Stimulated activated CD4-positive, alpha-beta T cell treated with anti-CD3 and anti-CD28 coated beads, Interleukin-2, amount 100 ng/mL, for 4 hours (primary cell): Measurements from ENCODE around the gene SMIM28.
"Not testable (repeated sequence)": the region's sequence is repeated elsewhere in the genome, so short reads cannot be mapped to it uniquely, and the experiment has no call there.

Source experiments
- DNase-seq: peaks from one replicate; pipeline ENCODE4 v3.0.0-alpha.2; 2020; ENCODE audit warnings: low read depth

The SMIM28 gene

DNA sequence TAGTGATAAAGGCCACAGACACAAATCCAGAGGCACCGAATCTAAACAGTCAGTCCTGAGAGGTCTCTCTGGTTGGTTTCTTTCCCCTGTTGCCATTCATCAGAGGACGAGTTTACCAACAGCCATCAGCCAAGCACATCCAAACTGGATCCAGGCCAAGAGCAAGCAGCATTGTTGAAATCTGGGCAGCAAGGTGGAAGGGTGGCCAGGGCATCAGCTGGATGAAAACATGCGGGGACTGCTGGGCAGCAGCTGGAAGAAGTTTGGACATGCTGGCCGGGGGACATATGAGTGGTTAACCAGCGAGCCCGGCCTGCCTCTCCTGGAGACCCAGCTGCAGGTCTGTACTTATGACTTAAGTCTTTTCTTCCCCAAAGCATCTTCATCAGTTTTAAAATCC, at the start of gene SMIM28:
TSS of gene SMIM28 (plus strand) at position 62 of the 400 bp plus-strand sequence. CDS start at position 230, 168 bp downstream.
- no peak for DNase-seq

DNA sequence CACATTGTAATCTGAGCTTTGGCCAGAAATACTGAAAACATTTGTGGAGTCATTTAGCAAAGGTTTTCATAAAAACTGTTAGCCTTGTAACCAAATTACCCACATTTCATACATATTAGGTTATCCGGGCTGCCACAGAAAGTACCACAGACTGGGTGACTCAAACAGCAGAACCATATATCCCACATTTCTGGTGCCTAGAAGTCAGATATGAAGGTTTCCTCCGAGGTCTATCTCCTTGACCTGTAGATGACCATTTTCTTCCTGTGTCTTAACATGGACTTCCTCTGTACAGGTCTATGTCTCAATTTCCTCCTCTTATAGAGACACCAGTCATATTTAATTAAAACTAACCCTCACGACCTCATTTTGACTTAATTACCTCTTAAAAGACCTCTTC, 49.5 kb upstream of the SMIM28 start:
- no peak for DNase-seq

DNA sequence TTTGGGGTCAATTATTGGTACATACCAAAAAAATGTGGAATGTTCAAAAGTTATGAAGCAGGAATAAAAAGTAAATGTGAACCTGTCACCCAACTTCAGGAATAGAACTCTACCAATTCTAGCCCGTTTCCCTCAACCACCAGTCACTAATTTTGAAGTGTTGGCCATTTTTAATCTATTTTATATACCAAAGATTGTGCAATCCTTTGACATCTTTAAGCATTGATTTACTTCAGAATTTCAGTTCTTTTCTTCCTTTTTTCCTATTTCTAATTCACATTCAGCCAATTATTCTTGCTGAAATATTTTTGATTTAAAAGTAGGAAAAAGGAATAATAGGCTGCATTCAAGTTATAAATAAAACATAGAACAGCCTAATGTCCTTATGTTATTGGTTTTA, 46.9 kb upstream of the SMIM28 start:
- DNase-seq = no peak

DNA sequence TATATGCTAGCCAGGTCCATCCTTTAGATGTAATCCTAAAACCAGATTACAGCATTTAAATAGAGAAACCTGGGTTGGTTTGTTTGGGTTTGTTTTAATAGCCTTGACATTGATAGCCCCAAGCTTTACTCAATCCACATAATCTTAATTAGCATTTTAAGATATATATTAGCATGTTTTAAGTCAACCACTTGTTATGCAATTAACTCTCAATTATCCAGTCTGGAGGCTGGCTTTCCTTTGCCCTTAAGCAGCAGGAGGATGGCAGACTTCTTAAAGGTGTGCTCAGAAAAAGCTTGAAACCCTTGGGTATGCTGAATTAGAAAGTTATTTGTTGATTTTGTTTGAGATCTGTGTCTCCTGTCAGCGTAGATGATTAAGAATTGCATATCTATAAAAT, 46.3 kb upstream of the SMIM28 start:
- no peak for DNase-seq

DNA sequence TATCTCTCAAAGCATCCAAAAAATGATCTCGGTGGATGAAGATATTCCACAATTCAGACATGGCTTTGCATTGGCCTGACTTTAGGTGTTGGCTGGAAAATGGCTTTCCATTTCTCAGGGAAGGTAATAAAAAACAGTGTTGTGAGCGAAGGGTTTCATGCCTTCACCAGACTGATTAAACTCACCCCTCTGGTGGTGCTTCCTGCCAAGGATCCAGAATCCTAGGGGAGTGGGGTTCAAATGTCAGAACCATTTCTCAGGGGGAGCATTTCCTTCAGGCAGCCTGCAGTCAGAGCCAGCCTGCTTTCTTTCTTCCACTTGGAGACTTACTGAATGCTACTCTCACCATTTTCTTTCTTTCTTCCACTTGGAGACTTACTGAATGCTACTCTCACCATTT, 45.7 kb upstream of the SMIM28 start:
- DNase-seq = no peak

DNA sequence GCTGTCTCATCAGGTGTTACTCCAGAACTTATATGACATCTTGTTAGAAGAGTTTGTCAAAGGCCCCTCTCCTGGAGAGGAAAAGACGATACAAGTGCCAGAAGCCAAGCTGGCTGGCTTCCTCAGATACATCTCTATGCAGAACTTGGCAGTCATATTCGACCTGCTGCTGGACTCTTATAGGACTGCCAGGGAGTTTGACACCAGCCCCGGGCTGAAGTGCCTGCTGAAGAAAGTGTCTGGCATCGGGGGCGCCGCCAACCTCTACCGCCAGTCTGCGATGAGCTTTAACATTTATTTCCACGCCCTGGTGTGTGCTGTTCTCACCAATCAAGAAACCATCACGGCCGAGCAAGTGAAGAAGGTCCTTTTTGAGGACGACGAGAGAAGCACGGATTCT, 43.7 kb upstream of the SMIM28 start:
- DNase-seq = no peak

DNA sequence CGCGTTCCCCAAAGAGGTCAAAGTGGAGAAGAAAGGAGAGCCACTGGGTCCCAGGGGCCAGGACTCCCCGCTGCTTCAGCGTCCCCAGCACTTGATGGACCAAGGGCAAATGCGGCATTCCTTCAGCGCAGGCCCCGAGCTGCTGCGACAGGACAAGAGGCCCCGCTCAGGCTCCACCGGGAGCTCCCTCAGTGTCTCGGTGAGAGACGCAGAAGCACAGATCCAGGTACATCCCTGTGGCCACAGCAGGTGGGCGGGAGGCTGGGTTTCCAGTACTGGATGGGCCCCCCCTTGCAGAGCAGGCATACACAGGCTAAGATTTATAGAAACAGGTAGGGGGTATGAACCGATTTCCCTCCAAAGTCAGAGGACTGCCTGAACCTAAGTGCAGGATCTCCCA, 42.7 kb upstream of the SMIM28 start:
- DNase-seq = no peak

DNA sequence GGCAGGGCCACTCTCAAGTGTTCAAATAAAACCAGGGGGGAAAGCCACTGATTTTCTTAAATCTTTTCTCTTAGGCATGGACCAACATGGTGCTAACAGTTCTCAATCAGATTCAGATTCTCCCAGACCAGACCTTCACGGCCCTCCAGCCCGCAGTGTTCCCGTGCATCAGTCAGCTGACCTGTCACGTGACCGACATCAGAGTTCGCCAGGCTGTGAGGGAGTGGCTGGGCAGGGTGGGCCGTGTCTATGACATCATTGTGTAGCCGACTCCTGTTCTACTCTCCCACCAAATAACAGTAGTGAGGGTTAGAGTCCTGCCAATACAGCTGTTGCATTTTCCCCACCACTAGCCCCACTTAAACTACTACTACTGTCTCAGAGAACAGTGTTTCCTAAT, 41.5 kb upstream of the SMIM28 start:
- DNase-seq = no peak

DNA sequence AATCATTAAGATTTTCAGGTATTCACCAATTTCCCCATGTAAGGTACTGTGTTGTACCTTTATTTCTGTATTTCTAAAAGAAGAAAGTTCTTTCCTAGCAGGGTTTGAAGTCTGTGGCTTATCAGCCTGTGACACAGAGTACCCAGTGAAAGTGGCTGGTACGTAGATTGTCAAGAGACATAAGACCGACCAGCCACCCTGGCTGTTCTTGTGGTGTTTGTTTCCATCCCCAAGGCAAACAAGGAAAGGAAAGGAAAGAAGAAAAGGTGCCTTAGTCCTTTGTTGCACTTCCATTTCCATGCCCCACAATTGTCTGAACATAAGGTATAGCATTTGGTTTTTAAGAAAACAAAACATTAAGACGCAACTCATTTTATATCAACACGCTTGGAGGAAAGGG, 40.6 kb upstream of the SMIM28 start:
- no peak for DNase-seq

DNA sequence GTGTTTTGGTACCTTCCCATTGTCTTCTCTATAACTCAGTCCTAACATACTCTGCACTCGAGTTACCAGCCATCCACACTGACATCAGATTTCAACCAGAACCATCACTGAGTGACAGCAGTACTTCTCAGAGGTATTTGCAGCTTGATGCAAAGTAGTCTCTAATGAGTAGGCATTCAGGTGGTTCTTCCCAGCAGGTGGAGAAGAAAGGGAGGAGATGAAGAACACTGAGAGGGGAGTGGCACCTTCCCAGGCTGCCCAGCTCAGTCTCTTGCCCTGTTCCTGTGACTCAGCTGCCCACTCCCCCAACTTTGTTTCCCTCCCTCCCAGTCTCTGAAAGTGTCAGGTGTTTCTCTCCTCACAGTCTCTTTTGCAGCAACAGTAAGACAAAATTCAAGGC, 38.7 kb upstream of the SMIM28 start:
- DNase-seq = no peak

DNA sequence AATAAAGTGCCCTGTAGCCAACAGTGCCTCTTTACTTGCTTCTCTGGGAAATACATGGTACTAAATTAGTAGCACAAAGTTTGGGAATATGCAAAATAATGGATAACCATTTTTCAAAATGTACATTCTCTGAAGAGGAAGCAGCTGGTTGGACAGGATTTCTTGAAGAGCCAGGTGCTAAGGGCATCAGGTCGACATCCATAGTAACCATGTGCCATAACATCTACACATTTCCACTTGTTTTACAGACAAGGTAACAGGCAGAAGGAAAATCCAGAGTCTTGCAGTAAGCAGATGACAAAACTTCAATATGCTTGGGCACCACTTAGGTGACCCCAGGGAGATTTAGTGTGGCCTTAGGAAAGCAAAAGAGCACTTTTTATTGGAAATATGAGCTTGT, 36.5 kb upstream of the SMIM28 start:
- DNase-seq = no peak

DNA sequence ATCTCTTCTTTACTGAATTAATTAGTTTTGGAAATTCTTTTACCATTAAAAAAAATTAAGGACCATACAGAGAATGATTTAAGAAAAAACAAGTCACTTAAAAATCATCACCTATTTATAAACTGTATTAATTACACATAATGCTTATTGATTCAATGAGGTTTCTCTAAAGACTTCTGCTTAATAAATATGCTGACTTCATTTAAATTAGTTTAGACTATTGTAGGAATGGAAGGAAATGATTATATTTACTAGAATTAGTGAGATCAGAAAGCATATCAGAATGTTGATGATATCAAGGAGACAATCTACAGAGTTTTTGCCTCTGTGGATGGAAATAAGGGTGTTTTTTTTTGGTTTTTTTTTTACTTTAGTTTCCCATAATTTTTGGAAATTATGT, 34.6 kb upstream of the SMIM28 start:
- no peak for DNase-seq

DNA sequence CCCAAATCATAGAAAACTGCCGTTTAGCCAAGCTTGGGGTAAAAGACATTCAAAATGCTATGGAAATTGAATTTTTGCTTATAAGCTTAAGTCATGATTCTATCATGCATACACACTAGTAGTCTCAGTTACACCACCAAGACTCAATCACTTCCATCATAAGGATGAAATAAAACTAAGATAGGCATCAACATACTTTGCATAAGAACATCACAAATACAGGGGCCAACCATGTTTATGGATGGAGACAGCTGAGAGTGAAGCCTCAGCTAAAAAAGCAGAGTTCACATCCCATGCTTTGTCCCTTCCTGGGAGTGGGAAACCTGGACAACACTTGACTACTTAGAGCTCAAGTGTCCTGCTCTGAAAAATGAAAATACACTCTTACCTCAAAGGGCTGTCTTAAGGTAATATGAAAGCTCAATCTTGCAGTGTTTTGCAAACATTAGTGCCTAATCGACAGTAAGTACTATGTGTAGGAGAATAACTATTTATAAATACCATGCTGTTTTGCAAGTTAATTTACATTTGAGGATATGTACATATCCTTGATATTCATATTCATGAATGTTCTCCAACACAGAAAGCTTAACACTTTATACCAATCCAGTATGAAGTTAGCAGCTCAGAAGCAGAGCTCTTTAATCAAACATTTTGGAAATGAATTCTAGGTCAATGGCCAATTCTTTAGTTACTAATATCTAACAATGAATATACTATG, 32.0 kb upstream of the SMIM28 start:
- no peak for DNase-seq

DNA sequence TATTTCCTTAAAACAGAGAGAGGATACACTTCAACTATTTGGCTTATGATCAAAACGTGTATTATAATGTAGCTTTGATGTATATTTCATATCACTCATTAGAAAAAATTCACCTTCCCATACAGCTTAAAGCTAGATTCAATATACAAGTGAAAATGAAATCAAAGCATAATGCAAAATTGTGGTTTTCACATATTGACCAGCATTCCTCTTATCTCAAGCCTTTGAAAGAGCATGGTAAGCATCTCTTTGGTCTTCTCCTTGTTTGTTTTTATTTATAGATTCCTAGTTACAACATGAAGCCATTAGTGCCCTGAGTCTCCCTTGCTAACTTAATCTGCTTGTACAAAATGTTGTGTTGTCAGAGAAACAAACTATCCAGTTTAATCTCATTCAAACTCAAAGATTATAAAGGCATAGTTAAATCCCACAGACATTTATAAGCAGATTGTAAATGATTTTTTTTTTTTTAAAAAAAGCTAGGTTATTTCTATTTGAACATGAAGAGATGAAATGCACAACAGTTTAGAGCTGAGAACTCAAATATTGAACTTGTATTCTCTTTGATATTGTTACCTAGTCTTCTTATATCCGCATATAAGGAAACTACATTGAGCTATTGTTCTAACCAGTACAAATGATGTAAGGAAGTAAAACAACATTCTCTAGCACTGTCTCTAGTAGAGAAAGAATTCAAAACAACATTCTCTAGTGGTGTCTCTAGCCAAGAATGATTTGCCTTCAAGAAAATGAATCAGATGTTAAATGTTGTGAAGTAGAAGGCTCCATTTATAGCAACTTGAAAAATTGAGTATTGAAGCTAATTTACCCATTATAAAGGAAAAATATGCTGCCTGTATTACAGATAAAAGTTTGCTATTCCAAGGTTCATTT, 31.2 kb upstream of the SMIM28 start:
- DNase-seq = no peak

DNA sequence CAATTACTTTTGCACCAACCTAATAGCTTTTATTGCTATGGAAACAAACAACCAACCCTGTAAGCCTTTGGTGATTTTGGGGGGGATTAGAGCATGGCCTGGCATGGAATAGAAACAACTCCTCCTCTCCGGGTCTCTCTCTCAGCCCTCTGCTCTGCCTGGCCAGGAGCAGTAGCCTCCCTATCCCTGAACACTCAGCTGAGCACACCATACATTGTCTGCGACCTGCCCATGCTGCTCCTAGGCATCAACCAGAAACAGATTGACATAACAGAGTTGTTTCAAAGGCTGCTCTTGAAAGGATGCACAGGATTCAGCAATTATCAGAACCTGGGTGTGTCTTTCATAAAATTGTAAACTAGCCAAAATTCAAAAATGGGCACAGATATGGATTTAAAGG, 29.8 kb upstream of the SMIM28 start:
- DNase-seq = no peak

DNA sequence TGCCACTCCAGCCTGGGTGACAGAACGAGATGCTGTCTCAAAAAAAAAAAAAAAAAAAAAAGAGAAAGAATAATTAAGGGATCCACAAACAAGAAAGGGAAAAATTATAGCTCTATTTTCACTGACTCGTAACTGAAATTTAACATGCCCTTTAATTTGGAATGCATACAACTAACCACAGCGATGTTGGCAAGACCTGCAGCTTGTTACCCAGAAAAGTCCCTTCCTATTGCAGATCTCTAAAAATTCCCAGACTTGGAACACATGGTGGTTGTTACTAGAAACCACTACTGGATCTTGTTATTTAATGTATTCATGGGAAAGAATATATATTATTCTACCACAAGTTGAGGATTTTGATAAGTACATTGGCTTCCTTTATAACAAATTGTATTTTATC, 27.8 kb upstream of the SMIM28 start:
- no peak for DNase-seq

DNA sequence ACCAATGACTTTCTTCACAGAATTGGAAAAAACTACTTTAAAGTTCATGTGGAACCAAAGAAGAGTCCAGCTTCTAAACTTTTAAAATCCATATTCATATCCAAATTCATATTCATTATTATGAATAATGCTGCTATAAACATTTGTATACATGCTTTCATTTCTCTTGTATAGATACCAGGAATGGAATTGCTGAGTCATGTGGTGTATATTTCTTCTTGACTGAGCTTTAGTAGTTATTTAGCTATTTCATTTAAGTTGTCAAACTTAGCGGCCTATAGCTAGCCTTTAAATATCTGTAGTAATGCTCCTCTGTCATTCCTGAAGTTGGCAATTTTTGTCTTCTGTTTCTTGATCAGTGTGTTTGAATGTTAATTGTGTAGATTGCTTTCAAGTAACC, 19.8 kb upstream of the SMIM28 start:
- no peak for DNase-seq

DNA sequence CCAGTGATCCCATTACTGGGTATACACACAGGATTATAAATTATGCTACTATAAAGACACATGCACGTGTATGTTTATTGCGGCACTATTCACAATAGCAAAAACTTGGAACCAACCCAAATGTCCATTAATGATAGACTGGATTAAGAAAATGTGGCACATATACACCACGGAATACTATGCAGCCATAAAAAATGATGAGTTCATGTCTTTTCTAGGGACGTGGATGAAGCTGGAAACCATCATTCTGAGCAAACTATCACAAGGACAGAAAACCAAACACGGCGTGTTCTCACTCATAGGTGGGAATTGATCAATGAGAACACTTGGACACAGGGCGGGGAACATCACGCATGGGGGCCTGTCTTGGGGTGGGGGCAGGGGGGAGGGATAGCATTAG, 9.0 kb upstream of the SMIM28 start:
- not testable (repeated sequence) for DNase-seq

DNA sequence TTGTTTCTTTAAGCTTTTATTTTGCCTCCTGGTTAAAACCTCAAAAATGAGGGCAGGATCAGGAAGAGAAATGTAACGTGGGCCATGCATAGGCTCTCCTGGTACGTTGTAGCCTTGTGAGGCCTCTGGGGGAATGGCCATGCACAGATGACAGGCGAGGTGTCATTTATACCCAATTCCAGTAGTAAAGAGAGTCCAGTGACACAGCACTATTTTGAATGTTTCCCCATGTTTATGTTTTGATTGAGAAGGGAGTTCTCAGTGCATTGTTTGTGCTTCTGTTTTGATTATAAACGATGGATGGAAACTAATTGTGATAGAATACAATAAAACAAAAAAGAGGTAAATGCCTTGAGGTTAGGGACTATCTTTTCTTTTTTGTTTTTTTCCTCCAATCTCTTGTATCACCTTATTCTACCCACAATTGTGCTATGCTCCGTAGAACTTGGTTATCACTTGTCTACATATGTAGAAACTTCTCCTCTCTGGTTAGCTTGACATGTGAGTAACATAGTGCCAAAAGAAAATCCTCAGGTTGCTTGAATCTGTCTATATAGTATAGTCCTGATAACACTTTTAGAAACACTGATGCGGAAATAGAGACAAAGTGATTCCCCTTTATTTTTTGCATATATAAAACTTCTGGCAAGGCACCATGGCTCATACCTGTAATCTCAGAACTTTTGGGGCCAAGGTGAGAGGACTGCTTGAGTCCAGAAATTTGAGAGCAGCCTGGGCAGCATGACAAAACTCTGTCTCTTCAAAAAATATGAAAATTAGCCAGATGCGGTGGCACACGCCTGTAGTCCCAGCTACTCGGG, 6.9 kb upstream of the SMIM28 start:
- no peak for DNase-seq

DNA sequence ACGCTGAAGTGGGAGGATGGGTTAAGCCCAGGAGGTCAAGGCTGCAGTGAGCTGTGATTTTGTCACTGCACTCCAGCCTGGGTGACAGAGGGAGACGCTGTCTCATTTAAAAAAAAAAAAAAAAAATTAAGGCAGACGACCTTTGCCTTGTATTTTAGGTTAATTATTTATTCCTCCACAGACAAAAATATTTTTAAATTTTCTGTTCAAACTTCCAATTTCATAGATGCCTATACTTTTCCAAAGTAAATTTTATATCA, 6.3 kb upstream of the SMIM28 start:
- no peak for DNase-seq

DNA sequence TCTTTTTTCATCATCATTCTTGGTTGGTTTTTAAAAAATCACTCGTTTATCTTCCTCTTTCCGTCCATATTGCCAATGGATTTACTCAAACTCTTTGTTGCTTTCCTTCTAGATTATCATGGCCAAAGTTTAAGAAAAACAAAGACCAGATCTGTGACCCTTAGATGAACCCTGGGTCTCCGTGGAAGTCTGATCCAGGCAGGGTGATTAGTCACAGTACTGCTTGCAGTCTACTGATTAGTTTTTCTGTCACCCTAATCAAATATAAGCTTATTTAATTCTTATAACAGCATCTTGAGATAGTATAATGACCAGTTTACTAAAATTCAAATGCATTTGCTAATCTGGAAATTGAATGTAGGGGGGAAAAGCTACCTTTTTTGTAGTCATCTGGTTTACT, 6.0 kb upstream of the SMIM28 start:
- no peak for DNase-seq

DNA sequence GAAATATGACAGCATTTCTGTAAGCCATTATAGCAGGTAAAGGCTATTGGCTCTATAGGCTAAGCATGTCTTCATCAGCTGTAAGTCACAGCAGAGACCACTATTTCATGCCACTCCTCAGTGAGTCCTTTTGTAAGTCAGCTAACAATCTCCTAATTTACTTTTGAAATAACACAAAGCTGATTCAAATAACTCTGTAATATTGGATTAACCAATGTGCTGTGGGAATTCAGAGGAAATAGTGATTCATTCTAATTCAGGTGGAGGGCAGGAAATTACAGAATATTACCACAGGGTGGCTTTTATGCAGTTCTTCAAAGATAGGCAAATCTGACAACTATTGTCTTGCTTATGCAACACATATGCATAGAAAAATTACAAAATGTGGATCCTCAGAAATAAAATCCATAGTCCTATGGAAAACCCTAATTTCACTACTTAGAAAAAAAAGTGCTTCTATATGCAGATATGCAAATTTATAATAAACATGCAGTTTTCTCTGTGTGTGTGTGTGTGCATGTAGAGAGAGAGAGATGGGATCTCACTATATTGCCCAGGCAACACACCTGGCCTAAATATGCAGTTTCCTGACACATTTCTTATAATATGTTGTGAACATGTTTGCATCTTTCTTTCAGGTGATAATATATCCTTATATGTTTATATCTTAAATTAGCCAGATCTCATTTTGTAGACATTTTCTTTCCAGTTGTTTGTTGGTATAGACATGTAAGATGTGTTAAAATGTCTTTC, 4.8 kb upstream of the SMIM28 start:
- no peak for DNase-seq
